H1 (cell line): ENCODE data around the gene CHRNA4. TPM values are rescaled to one million over a fixed set of nuclear protein-coding genes. Genes with fewer than 3 reads are reported as not detected.

ENCODE experiments used
- CTCF ChIA-PET: fragments of 300-600 bp; sonication (Branson Sonifier 250); formaldehyde crosslinking; loops from one replicate; lab custom pipeline; 2021; ENCODE audit not compliant: partially characterized antibody; lab: Charles Lee
- POLR2A ChIA-PET: fragments of 300-600 bp; sonication (Branson Sonifier 250); formaldehyde crosslinking; loops from one replicate; lab custom pipeline; 2021; ENCODE audit warnings: inconsistent platforms; ENCODE audit not compliant: partially characterized antibody; lab: Charles Lee
- DNase-seq, 2 experiments: peaks; one replicate each; pipeline versions ENCODE4 v3.0.0 to v3.0.0-alpha.2; 2010 to 2022; ENCODE audit warnings: low spot score in 2 of 2, low read depth in 1 of 2, mixed read lengths in 1 of 2
- FAIRE-seq: peaks from 2 replicates; lab custom pipeline; 2011; peaks lifted over from hg19 to GRCh38; lab: Jason Lieb, UNC
- H2AFZ ChIP-seq: 2 replicates; pipeline ENCODE4 v1.8.1; 2012; ENCODE audit warnings: low read length, inconsistent platforms
- H2AK5ac ChIP-seq: 2 replicates; pipeline ENCODE4 v1.6.1; 2013; ENCODE audit warnings: low read depth, low read length
- H2BK120ac ChIP-seq: replicated peaks from 2 replicates; pipeline ENCODE3; 2013; ENCODE audit warnings: low read depth, low read length, inconsistent platforms
- H2BK12ac ChIP-seq: 2 replicates; pipeline ENCODE4 v1.6.1; 2013; ENCODE audit warnings: low read depth, low read length
- H2BK15ac ChIP-seq: 2 replicates; pipeline ENCODE4 v1.6.1; 2013; ENCODE audit warnings: low read length
- H2BK20ac ChIP-seq: 2 replicates; pipeline ENCODE4 v1.6.1; 2013; ENCODE audit warnings: low read length
- H2BK5ac ChIP-seq: 2 replicates; pipeline ENCODE4 v1.6.1; 2013; ENCODE audit warnings: low read depth, low read length
- H3K14ac ChIP-seq: 2 replicates; pipeline ENCODE4 v1.6.1; 2013; ENCODE audit warnings: inconsistent platforms; ENCODE audit not compliant: insufficient read length
- H3K18ac ChIP-seq: 2 replicates; pipeline ENCODE4 v1.6.1; 2013; ENCODE audit warnings: low read length; ENCODE audit errors: extremely low read depth
- H3K23ac ChIP-seq: 2 replicates; pipeline ENCODE4 v1.6.1; 2013; ENCODE audit warnings: inconsistent platforms; ENCODE audit not compliant: insufficient read length
- H3K23me2 ChIP-seq: 2 replicates; pipeline ENCODE4 v1.6.1; 2013; ENCODE audit warnings: low read depth, low read length
- H3K27ac ChIP-seq: 2 replicates; pipeline ENCODE4 v1.6.1; 2011; ENCODE audit warnings: low read depth, low read length, inconsistent platforms
- H3K27me3 ChIP-seq, 4 experiments: replicated peaks in 1 of 4; 1 replicate in 1 of 4; 2 replicates in 3 of 4; pipeline versions ENCODE4 v1.6.1 to v1.8.1; 2011 to 2013; ENCODE audit warnings: low read length in 3 of 4, mild to moderate bottlenecking in 3 of 4, inconsistent platforms in 2 of 4, mixed read lengths in 2 of 4, moderate library complexity in 1 of 4; ENCODE audit not compliant: control insufficient read depth in 3 of 4, insufficient read depth in 3 of 4; ENCODE audit errors: extremely low read depth in 1 of 4
- H3K36me3 ChIP-seq, 4 experiments: 2 replicates each; pipeline versions ENCODE4 v1.6.1 to v1.8.1; 2011 to 2013; ENCODE audit warnings: mild to moderate bottlenecking in 4 of 4, low read length in 3 of 4, moderate library complexity in 2 of 4, control low read depth in 1 of 4, inconsistent platforms in 1 of 4; ENCODE audit not compliant: insufficient read depth in 4 of 4, control insufficient read depth in 2 of 4
- H3K4ac ChIP-seq: replicated peaks from 2 replicates; pipeline ENCODE3; 2013; ENCODE audit warnings: low read length, low read depth, mixed read lengths, inconsistent platforms; ENCODE audit not compliant: insufficient read length
- H3K4me1 ChIP-seq, 4 experiments: replicated peaks in 1 of 4; 1 replicate in 1 of 4; 2 replicates in 3 of 4; pipeline versions ENCODE4 v1.6.1 to v1.8.1; 2011 to 2013; ENCODE audit warnings: low read length in 3 of 4, inconsistent platforms in 2 of 4, mixed read lengths in 1 of 4; ENCODE audit not compliant: insufficient read depth in 4 of 4, control insufficient read depth in 3 of 4
- H3K4me2 ChIP-seq, 2 experiments: 2 replicates each; pipeline versions ENCODE4 v1.6.1 to v1.8.1; 2011 to 2013; ENCODE audit warnings: low read depth in 2 of 2, low read length in 2 of 2, control low read depth in 1 of 2, inconsistent platforms in 1 of 2, mild to moderate bottlenecking in 1 of 2; ENCODE audit not compliant: insufficient read depth in 1 of 2
- H3K4me3 ChIP-seq, 4 experiments: fragments of 200-600, 300-600 bp in 1 of 4; sonication (generic), shearing (Covaris generic), sonication (Bioruptor Twin) in 1 of 4; 2 replicates each; pipeline versions ENCODE4 v1.5.1 to v1.8.1; 2011 to 2016; ENCODE audit warnings: low read length in 4 of 4, low read depth in 3 of 4, control low read depth in 2 of 4, inconsistent platforms in 2 of 4, mild to moderate bottlenecking in 2 of 4, mixed read lengths in 1 of 4, moderate library complexity in 1 of 4; ENCODE audit not compliant: insufficient read depth in 2 of 4; ENCODE audit errors: extremely low read depth in 1 of 4
- H3K56ac ChIP-seq: replicated peaks from 2 replicates; pipeline ENCODE3; 2013; ENCODE audit warnings: low read depth, mild to moderate bottlenecking, mixed read lengths, low read length, inconsistent platforms; ENCODE audit not compliant: insufficient read length
- H3K79me1 ChIP-seq: 2 replicates; pipeline ENCODE4 v1.6.1; 2013; ENCODE audit warnings: low read depth, low read length, control low read depth
- H3K79me2 ChIP-seq, 2 experiments: 2 replicates each; pipeline versions ENCODE4 v1.6.1 to v1.8.1; 2012 to 2013; ENCODE audit warnings: low read length in 2 of 2, mild to moderate bottlenecking in 2 of 2, inconsistent platforms in 1 of 2; ENCODE audit not compliant: insufficient read depth in 2 of 2, control insufficient read depth in 1 of 2
- H3K9ac ChIP-seq, 4 experiments: replicated peaks in 1 of 4; 1 replicate in 1 of 4; 2 replicates in 3 of 4; pipeline versions ENCODE4 v1.6.1 to v1.8.1; 2011 to 2013; ENCODE audit warnings: low read depth in 3 of 4, low read length in 3 of 4, control low read depth in 2 of 4, mild to moderate bottlenecking in 2 of 4, moderate library complexity in 2 of 4, inconsistent platforms in 1 of 4; ENCODE audit errors: extremely low read depth in 1 of 4
- H3K9me3 ChIP-seq, 2 experiments: 2 replicates each; pipeline versions ENCODE4 v1.6.1 to v1.8.1; 2012 to 2013; ENCODE audit warnings: mild to moderate bottlenecking in 2 of 2, moderate library complexity in 2 of 2, control low read depth in 1 of 2, inconsistent platforms in 1 of 2, low read depth in 1 of 2, low read length in 1 of 2, mixed read lengths in 1 of 2; ENCODE audit not compliant: insufficient read depth in 2 of 2
- H4K20me1 ChIP-seq, 2 experiments: replicated peaks in 1 of 2; 2 replicates each; pipeline versions ENCODE3 to v1.8.1; 2011 to 2013; ENCODE audit warnings: inconsistent platforms in 2 of 2, low read length in 2 of 2, mild to moderate bottlenecking in 1 of 2; ENCODE audit not compliant: insufficient read depth in 2 of 2, control insufficient read depth in 1 of 2
- H4K5ac ChIP-seq: 2 replicates; pipeline ENCODE4 v1.6.1; 2013; ENCODE audit warnings: low read length, low read depth, mixed read lengths, inconsistent platforms; ENCODE audit not compliant: insufficient read length
- H4K8ac ChIP-seq: 2 replicates; pipeline ENCODE4 v1.8.0; 2013; ENCODE audit warnings: mild to moderate bottlenecking, moderate library complexity, low read length, inconsistent platforms; ENCODE audit not compliant: insufficient read depth; ENCODE audit errors: extremely low read depth
- H4K91ac ChIP-seq: replicated peaks from 2 replicates; pipeline ENCODE3; 2013; ENCODE audit warnings: low read length, mixed read lengths, inconsistent platforms; ENCODE audit not compliant: insufficient read length
- ATF3 ChIP-seq: IDR thresholded peaks from 2 replicates; pipeline ENCODE4 v1.6.1; 2011; ENCODE audit warnings: low read depth, mild to moderate bottlenecking, low read length; ENCODE audit not compliant: insufficient read depth
- CTBP2 ChIP-seq: IDR thresholded peaks from 2 replicates; pipeline ENCODE4 v1.7.0; 2011; ENCODE audit warnings: borderline replicate concordance, mild to moderate bottlenecking, moderate library complexity, mixed read lengths, low read length; ENCODE audit not compliant: insufficient read depth, insufficient read length
- FOSL1 ChIP-seq: IDR thresholded peaks from 2 replicates; pipeline ENCODE4 v1.6.1; 2011; ENCODE audit warnings: mild to moderate bottlenecking, low read depth, low read length, moderate library complexity; ENCODE audit not compliant: insufficient read depth
- MAX ChIP-seq: IDR thresholded peaks from 2 replicates; pipeline ENCODE4 v1.6.1; 2012; ENCODE audit warnings: inconsistent platforms
- SP2 ChIP-seq: IDR thresholded peaks from 2 replicates; pipeline ENCODE4 v1.6.1; 2012; ENCODE audit warnings: mild to moderate bottlenecking, low read length, inconsistent platforms
- SRF ChIP-seq: IDR thresholded peaks from 2 replicates; pipeline ENCODE4 v1.6.1; 2011; ENCODE audit warnings: mild to moderate bottlenecking, low read depth, low read length, moderate library complexity
- ZNF274 ChIP-seq: IDR thresholded peaks from 2 replicates; pipeline ENCODE4 v1.7.0; 2012; ENCODE audit warnings: low read length, borderline replicate concordance; ENCODE audit errors: extremely low read depth
- WGBS, 2 experiments: shearing (Covaris generic) in 1 of 2; methylation state at CpG; one replicate each; pipeline versions ENCODE4 v1.1.6 to v1.1.7; 2013 to 2015; ENCODE audit warnings: low lambda C conversion rate in 2 of 2, mixed read lengths in 2 of 2, inconsistent platforms in 1 of 2, low coverage in 1 of 2, missing lambda C conversion rate in 1 of 2; ENCODE audit not compliant: insufficient replicate concordance in 2 of 2, insufficient coverage in 1 of 2, insufficient read length in 1 of 2; ENCODE audit errors: extremely low coverage in 1 of 2, missing lambda C conversion rate in 1 of 2; 5-methylcytosine and 5-hydroxymethylcytosine counted together
- polyA plus RNA-seq, 7 experiments: library from polyadenylated mRNA; depleted of rRNA in 3 of 7; stranded (reverse) in 5 of 7; unstranded in 2 of 7; fragments of >200 nt in 5 of 7; fragments of 200-250 nt in 2 of 7; gene quantifications; 1 replicate in 5 of 7; 2 replicates in 1 of 7; 4 replicates in 1 of 7; pipeline versions ENCODE4 v1.2.1 to v1.2.3, GENCODE V29; 2011 to 2013; ENCODE audit warnings: missing spikeins in 2 of 7, mixed read lengths in 2 of 7
- total RNA-seq: library from RNA; stranded (reverse); fragmentation: NEBNext Ultra II Directional; extraction: Animal tissue kit (Norgen Biotek cat#: 25700); gene quantifications from 2 replicates; pipeline ENCODE4 v1.2.1, GENCODE V29; 2021

CHRNA4 gene
- total and polyA plus RNA-seq, 2 of the 8 experiments (the other 6 are each of a cell fraction or from before 2014, with no cell fraction given) = 4.3 to 5.7 TPM

DNA sequence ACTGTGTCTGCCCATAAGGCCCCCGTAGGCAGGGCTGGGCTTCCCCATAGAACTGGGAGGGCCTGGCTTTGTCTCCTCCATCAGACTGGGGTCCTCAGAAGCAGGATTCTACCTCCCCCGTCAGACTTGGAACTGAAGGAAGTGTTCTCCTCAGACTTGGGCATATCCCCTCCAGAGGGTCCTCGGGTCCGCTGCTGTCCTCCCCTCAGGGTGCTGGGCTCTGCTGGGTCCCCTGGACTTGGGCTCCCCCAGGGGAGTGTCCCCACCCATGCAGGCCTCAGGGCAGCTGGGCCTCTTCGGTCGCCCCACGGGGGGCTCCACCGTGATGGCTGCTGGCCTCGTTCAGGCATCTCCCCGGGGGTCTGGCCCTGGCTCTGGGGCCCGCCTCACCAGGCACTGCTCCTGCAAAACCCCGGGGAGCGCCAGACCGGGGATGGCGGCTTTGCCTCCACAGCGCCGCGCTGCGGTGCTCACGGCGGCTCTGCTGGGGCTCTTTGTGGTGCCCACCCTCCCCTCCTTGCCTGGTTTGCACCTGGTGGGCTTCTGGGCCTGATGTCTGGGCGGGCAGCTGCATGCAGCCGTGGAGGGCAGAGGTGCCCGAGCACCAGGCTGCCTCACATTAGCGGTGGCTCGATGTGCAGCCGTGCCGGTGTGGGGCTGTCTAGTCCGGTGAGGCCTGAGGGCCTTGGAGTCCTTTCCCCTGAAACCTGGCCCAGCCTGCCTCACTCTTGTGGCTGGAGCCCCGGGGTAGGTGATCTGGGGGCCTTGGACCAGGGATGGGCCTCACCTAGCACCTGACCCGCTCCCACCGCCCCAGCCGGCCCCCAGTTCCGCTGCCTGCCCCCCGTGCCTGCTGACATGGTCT lies 54.2 kb downstream of the CHRNA4 start:
- no peak overlapping the region for H3K9ac ChIP-seq
- H3K36me3 ChIP-seq = no peaks in the 10 kb centered on the region; a peak in 1 of 8 replicates
- ChIA-PET CTCF (interaction anchor here (0.6 to 6.5 kb wide), 5 partner anchors 13 to 74 kb away, joined by 3 to 230 read pairs (median 21); partner anchors contain the start of gene COL20A1), POLR2A (no interaction called here)
- no peak overlapping the region for H3K4ac ChIP-seq
- H2BK120ac ChIP-seq = no peak overlapping the region
- H4K8ac ChIP-seq = peak overlapping the region; percentile 51; the same call in 1 of the 2 replicates
- H4K91ac ChIP-seq = no peak overlapping the region
- H3K27ac ChIP-seq = no peak overlapping the region
- TF ChIP-seq ZNF274 (no peak), FOSL1 (no peak), CTBP2 (no peak), SRF (no peak), SP2 (no peak), MAX (no peak), ATF3 (no peak)
- no peak overlapping the region for H2BK12ac ChIP-seq
- no peak overlapping the region for H3K4me2 ChIP-seq
- no peaks in the 10 kb centered on the region for H3K23me2 ChIP-seq
- no peaks in the 10 kb centered on the region for H3K79me2 ChIP-seq
- H2BK5ac ChIP-seq = no peak overlapping the region
- WGBS, 2 experiments = 93% methylated on average over 22 of the region's 35 CpGs; no CpG with 5 or more reads in 1 of the 2 experiments
- no peak overlapping the region for H3K18ac ChIP-seq
- no peaks in the 10 kb centered on the region for H3K9me3 ChIP-seq
- H2BK20ac ChIP-seq = no peak overlapping the region
- no peak overlapping the region for H3K4me3 ChIP-seq
- no peak overlapping the region for H3K56ac ChIP-seq
- H3K14ac ChIP-seq = no peak overlapping the region
- no peak overlapping the region for H2AK5ac ChIP-seq
- H2AFZ ChIP-seq = no peak overlapping the region
- no peak overlapping the region for H4K5ac ChIP-seq
- no peaks in the 10 kb centered on the region for H3K79me1 ChIP-seq
- no peak for FAIRE-seq
- no peaks in the 10 kb centered on the region for H3K27me3 ChIP-seq
- no peak overlapping the region for H3K23ac ChIP-seq
- no peaks in the 10 kb centered on the region; a peak in 2 of 7 replicates for H3K4me1 ChIP-seq
- no peak for DNase-seq
- no peaks in the 10 kb centered on the region for H4K20me1 ChIP-seq
- no peak overlapping the region for H2BK15ac ChIP-seq
